Epithelial cell of proximal tubule (primary cell): Measurements from ENCODE around the gene RIN3. TPM values are rescaled to one million over a fixed set of nuclear protein-coding genes. Genes with fewer than 3 reads are reported as not detected.
"Not testable (repeated sequence)": the region's sequence is repeated elsewhere in the genome, so short reads cannot be mapped to it uniquely, and the experiment has no call there.

ENCODE experiments used
- DNase-seq: peaks from one replicate; pipeline ENCODE4 v3.0.0-alpha.2; 2011; ENCODE audit warnings: low read depth
- H3K4me3 ChIP-seq: 2 replicates; pipeline ENCODE4 v1.5.1; 2011; ENCODE audit warnings: low read depth, mild to moderate bottlenecking, low read length
- CTCF ChIP-seq: conservative IDR thresholded peaks from 2 replicates; pipeline ENCODE4 v1.5.1; 2012; ENCODE audit warnings: low read depth, mild to moderate bottlenecking, low read length
- total RNA-seq: library from RNA; depleted of rRNA; stranded (reverse); fragments of >200 nt; gene quantifications from 2 replicates; pipeline ENCODE4 v1.2.3, GENCODE V29; 2015

The RIN3 gene
- total RNA-seq, 1 donor from 2014 or later: 7.4 TPM

GRCh38 chr14:92709340-92710000, 195.9 kb downstream of the RIN3 start:
- no peak overlapping the region for H3K4me3 ChIP-seq
- no peak for TF ChIP-seq CTCF
- no peak for DNase-seq

DNA sequence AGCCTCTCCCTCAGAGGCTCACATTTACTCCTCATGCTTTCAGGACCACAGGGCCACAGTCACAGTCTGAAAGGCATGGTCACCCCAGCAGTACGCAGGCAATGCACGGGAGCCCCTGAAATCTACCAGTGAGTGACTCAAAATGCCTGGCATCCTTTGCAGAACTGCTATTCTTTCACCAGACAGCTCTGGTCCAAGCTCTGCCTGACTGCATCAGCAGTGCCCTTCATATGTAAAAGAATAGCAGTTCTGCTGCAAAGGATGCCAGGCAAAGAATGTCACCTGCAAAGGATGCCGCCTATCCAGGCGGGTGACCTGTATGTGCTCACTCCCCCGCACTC, 196.4 kb downstream of the RIN3 start:
- H3K4me3 ChIP-seq: no peak overlapping the region
- TF ChIP-seq CTCF: no peak

DNA sequence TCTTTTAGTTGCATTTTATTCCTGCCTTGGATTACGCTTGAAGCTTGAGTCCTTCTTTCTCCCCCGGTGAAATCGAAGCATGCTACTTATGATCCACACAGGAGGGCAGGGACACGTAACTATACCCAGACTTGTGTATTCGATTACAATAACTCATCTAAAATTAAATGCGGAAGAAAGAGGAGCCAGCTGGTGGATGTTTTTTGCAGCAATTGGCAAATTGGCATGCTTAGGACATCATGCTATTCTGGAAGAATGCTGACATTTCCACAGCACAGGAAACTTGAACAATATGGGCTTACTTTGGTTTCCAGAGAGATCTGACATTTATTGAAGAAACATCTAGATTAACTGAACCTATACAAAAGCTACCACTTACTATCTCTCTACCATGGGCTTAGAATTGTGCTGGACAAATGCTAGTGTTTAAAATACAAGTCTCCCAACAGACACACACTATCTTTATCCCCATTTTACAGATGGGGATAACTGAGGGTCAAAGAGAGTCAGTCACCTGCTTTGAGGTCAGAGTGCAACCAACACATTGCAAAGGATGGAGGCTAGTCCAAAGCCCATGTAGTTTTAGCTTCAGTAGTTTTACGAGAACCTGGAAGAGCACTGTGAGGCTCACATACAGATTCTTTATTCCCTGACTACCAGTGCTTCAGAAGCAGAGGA, 198.5 kb downstream of the RIN3 start:
- TF ChIP-seq CTCF: no peak
- no peak overlapping the region for H3K4me3 ChIP-seq
- DNase-seq: no peak

More for the DNA sequence above, 196.4 kb downstream of the RIN3 start:
- DNase-seq: no peak

DNA sequence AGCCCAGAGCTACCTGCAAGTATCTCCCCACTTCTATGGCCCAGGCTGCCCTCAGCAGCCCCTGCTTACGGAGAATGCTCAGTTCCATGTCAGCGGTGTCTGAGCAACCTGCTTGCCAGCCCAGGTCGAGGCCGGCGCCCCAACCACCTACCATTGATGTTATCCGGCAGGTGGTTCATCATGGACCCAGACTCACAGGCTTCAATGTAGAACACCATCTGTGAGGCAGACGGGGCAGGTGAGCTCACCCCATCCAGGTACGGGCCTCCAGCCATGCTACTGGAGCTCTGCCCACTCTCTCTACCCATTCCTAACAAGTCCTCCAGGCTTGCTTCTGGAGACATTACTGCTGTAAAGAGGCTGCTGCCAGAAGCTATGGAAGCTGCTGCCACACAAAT, 199.1 kb downstream of the RIN3 start:
- no peak for DNase-seq
- TF ChIP-seq CTCF: no peak
- no peak overlapping the region for H3K4me3 ChIP-seq

DNA sequence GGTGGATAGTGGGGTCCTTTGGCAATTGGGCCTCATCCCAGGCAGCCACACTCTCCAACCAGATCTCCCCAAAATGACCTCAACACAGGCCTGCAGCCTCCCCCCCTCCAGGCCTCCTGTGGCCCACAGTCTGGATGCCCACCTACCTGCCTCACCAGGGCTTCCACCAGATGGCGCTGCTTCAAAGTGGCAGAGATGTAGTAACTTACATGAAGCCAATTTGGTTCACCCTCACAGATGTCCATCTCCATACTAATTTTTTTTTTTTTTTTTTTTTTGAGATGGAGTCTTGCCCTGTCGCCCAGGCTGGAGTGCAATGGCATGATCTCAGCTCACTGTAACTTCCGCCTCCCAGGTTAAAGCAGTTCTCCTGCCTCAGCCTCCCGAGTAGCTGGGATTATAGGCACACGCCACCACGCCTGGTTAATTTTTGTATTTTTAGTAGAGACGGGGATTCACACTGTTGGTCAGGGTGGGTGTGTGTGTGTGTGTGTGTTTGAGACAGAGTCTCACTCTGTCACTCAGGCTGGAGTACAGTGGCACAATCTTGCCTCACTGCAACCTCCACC, 201.2 kb downstream of the RIN3 start:
- not testable (repeated sequence) for H3K4me3 ChIP-seq, DNase-seq
- TF ChIP-seq CTCF: peak; percentile 89

DNA sequence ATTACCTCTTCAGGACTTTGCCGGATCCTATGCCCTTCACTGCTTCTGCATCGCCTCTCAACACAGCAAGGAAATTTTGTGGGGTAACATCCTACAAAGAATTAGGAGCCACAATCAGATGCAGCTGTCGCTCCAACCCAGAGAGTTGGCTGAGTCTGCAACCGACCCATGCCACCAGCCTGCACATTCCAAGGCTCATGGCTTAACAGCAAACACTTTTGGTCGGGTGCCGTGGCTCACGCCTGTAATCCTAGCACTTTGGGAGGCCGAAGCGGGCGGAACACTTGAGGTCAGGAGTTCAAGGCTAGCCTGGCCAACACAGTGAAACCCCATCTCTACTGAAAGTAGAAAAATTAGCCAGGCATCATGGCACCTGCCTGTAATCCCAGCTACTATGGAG, 202.6 kb downstream of the RIN3 start:
- no peak for TF ChIP-seq CTCF
- no peak overlapping the region for H3K4me3 ChIP-seq

More for the DNA sequence above, 202.6 kb downstream of the RIN3 start:
- DNase-seq: no peak
